Left ventricle myocardium inferior (tissue), 1 donor: ENCODE measurements around the gene SNX8. TPM values are rescaled to one million over a fixed set of nuclear protein-coding genes. Genes with fewer than 3 reads are reported as not detected.

Experiments used
- DNase-seq: peaks from one replicate; pipeline ENCODE4 v3.0.0-alpha.2; 2020
- H3K27ac ChIP-seq: fragments of 200-600 bp; replicated peaks from 2 replicates; pipeline ENCODE4 v1.8.0; 2021
- H3K27me3 ChIP-seq: fragments of 200-600 bp; 2 replicates; pipeline ENCODE4 v1.8.0; 2021; ENCODE audit warnings: low read depth
- H3K36me3 ChIP-seq: fragments of 200-600 bp; 2 replicates; pipeline ENCODE4 v1.8.0; 2021
- H3K4me1 ChIP-seq: fragments of 200-600 bp; 2 replicates; pipeline ENCODE4 v1.8.0; 2021
- H3K4me3 ChIP-seq: fragments of 200-600 bp; 2 replicates; pipeline ENCODE4 v1.8.0; 2021; ENCODE audit warnings: mild to moderate bottlenecking, moderate library complexity
- H3K9me3 ChIP-seq: fragments of 200-600 bp; replicated peaks from 2 replicates; pipeline ENCODE4 v1.8.0; 2021
- CTCF ChIP-seq: fragments of 200-600 bp; IDR thresholded peaks from 2 replicates; pipeline ENCODE4 v1.8.0; 2021; ENCODE audit warnings: antibody characterized with exemption, mild to moderate bottlenecking, borderline replicate concordance
- intact Hi-C: fragments of 100-400 bp; cut with micrococcal nuclease; formaldehyde crosslinking; loops from one replicate; pipeline ENCODE4 v1.11.0; 2022
- total RNA-seq: library from RNA; stranded (reverse); fragmentation: NEBNext Ultra II Directional; extraction: Animal tissue kit (Norgen Biotek cat#: 25700); gene quantifications from one replicate; pipeline ENCODE4 v1.2.1, GENCODE V29; 2021
- donor health status: DM: no; HTN: yes; CAD: no; lungs with severe emphysema.

SNX8 gene
- total RNA-seq, 1 donor from 2014 or later, result 16.8 TPM

- Histone ChIP-seq H3K4me1 (peaks cover 51% of the 10 kb centered on the region), H3K27me3 (no peaks in the 10 kb centered on the region), H3K9me3 (no peaks in the 10 kb centered on the region), H3K27ac (peak overlapping the region; percentile 30), H3K4me3 (no peak overlapping the region), H3K36me3 (peaks cover 51% of the 10 kb centered on the region)
- no peak for DNase-seq
- intact Hi-C loops, result no loop called here
- TF ChIP-seq CTCF, result no peak
Measured at GRCh38 chr7:2237109-2237602, 77.1 kb downstream of the SNX8 start.

GRCh38 chr7:2233926-2234325 is 80.3 kb downstream of the SNX8 start:
- H3K4me1 ChIP-seq, result peaks cover 55% of the 10 kb centered on the region
- TF ChIP-seq CTCF, result no peak
- H3K27me3 ChIP-seq, result no peaks in the 10 kb centered on the region
- H3K36me3 ChIP-seq, result peaks cover 56% of the 10 kb centered on the region
- no peak for DNase-seq
- intact Hi-C loops, result no loop called here
- H3K9me3 ChIP-seq, result no peaks in the 10 kb centered on the region
- no peak overlapping the region for H3K27ac ChIP-seq
- H3K4me3 ChIP-seq, result no peak overlapping the region

GRCh38 chr7:2232766-2233520 is 81.3 kb downstream of the SNX8 start, which contains the start of gene MAD1L1:
Gene MAD1L1, minus strand, starts transcription at chr7:2232945. Its CDS starts 2,812 bp downstream, at chr7:2230133.
- Histone ChIP-seq H3K27ac (peak within 1 kb of the TSS; percentile 84), H3K27me3 (no peaks in the 10 kb centered on the region), H3K36me3 (peaks cover 51% of the 10 kb centered on the region), H3K4me3 (peak within 1 kb of the TSS; percentile 99), H3K4me1 (peaks cover 55% of the 10 kb centered on the region), H3K9me3 (no peaks in the 10 kb centered on the region)
- no peak for TF ChIP-seq CTCF
- intact Hi-C loops, result no loop called here
- peak; percentile 91 for DNase-seq

GRCh38 chr7:2231992-2232765 is 82.1 kb downstream of the SNX8 start:
- H3K4me1 ChIP-seq, result peaks cover 55% of the 10 kb centered on the region
- H3K27ac ChIP-seq, result peak overlapping the region; percentile 84
- peaks cover 51% of the 10 kb centered on the region for H3K36me3 ChIP-seq
- TF ChIP-seq CTCF, result no peak
- no peak for DNase-seq
- intact Hi-C loops, result no loop called here
- H3K9me3 ChIP-seq, result no peaks in the 10 kb centered on the region
- H3K4me3 ChIP-seq, result peak overlapping the region; percentile 99
- no peaks in the 10 kb centered on the region for H3K27me3 ChIP-seq

- no peak overlapping the region for H3K27ac ChIP-seq
- TF ChIP-seq CTCF, result no peak
- H3K9me3 ChIP-seq, result no peaks in the 10 kb centered on the region
- H3K4me3 ChIP-seq, result no peak overlapping the region
- intact Hi-C loops, result no loop called here
- H3K27me3 ChIP-seq, result no peaks in the 10 kb centered on the region
- H3K4me1 ChIP-seq, result peaks cover 50% of the 10 kb centered on the region
- peaks cover 51% of the 10 kb centered on the region for H3K36me3 ChIP-seq
- DNase-seq, result no peak
Measured at GRCh38 chr7:2230882-2231281, 83.4 kb downstream of the SNX8 start.
